ENCODE measurements around the gene DDX11.
A peak's percentile ranks its signal among the peaks of the same experiment; 100 is the strongest.
"Not testable (repeated sequence)": the region's sequence is repeated elsewhere in the genome, so short reads cannot be mapped to it uniquely, and the experiment has no call there.

Gene DDX11

DNA sequence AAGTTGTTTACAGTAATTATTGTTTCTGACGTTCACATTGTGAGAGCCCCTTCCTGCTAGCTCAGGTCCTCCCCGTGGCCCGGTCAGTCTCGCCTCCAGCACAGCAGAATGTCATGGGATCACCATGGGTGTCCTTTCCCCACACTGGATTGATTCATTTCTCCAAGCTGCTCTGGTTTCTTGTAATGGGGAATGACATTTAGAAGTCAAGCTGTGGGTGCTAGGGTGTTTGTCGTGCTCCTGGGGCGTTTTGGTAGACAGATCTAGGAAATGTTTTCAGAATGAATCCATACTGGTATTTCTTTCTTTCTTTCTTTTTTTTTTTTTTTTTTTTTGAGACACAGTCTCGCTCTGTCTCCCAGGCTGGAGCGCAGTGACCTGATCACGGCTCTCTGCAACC is 25.1 kb downstream of the DDX11 start:
- DNase-seq (ENCODE audit: low read depth in 2 of 2): not testable (repeated sequence)

GRCh38 chr12:31099434-31099833 is 25.8 kb downstream of the DDX11 start:
- not testable (repeated sequence) for DNase-seq (ENCODE audit: low read depth in 2 of 2)

GRCh38 chr12:31100503-31101208 is 27.0 kb downstream of the DDX11 start:
- DNase-seq (ENCODE audit: low read depth in 2 of 2): not testable (repeated sequence)

- DNase-seq (ENCODE audit: low read depth in 2 of 2): not testable (repeated sequence)
These were observed 28.5 kb downstream of the DDX11 start for GRCh38 chr12:31102125-31102524.

DNA sequence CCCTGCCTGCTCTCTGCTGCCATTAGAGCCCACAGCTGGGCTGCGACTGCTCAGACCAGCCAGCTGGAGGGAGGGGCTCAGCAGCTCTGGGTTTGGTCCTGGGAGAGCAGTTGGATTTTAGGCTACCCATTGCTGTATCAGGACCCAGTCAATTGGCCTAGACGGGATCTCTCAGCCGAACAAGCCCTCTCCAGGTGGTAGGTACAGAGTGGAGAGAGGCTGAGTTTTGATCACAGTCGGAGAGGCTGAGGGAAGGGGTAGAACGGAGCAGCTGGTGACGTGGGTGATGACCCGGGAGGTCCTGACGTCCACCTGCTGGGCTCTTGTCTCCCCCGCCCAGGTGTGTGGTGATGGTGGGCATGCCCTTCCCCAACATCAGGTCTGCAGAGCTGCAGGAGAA is 28.9 kb downstream of the DDX11 start:
- not testable (repeated sequence) for DNase-seq (ENCODE audit: low read depth in 2 of 2)

GRCh38 chr12:31103561-31103975 is 29.9 kb downstream of the DDX11 start:
- not testable (repeated sequence) for DNase-seq (ENCODE audit: low read depth in 2 of 2)

DNA sequence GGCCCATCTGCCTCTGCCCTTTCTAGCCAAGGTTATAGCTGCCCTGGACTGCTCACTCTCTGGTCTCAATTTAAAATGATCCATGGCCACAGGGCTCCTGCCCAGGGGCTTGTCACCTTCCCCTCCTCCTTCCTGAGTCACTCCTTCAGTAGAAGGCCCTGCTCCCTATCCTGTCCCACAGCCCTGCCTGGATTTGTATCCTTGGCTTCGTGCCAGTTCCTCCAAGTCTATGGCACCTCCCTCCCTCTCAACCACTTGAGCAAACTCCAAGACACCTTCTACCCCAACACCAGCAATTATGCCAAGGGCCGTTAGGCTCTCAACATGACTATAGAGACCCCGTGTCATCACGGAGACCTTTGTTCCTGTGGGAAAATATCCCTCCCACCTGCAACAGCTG is 30.6 kb downstream of the DDX11 start:
- not testable (repeated sequence) for DNase-seq (ENCODE audit: low read depth in 2 of 2)

GRCh38 chr12:31104773-31105172 is 31.1 kb downstream of the DDX11 start:
- not testable (repeated sequence) for DNase-seq (ENCODE audit: low read depth in 2 of 2)

- DNase-seq (ENCODE audit: low read depth in 2 of 2): no peak
These were observed 32.0 kb downstream of the DDX11 start for GRCh38 chr12:31105668-31106067.

- no peak for DNase-seq (ENCODE audit: low read depth in 2 of 2)
These were observed 32.6 kb downstream of the DDX11 start for GRCh38 chr12:31106101-31106803.

GRCh38 chr12:31109773-31110172 is 36.1 kb downstream of the DDX11 start:
- not testable (repeated sequence) for DNase-seq (ENCODE audit: low read depth in 2 of 2)

DNA sequence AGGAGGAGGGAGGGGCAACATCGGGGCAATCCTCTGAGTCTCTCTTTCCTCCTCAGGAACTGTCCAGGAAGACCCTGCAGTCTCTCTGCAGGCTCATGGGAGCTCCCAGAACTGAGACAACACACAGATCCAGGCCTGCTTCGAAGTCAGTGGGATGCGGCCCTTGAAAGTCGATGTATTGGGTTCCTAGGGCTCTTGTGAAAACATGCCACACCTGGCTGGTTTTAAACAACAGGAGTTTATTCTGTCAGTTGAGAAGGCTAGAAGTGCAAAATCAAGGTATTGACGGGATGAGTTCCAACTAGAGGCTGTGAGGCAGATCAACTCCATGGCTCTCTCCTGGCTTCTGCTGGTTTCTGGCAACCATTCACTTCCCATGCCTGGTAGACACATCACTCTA is 36.6 kb downstream of the DDX11 start:
- DNase-seq (ENCODE audit: low read depth in 2 of 2): not testable (repeated sequence)

DNA sequence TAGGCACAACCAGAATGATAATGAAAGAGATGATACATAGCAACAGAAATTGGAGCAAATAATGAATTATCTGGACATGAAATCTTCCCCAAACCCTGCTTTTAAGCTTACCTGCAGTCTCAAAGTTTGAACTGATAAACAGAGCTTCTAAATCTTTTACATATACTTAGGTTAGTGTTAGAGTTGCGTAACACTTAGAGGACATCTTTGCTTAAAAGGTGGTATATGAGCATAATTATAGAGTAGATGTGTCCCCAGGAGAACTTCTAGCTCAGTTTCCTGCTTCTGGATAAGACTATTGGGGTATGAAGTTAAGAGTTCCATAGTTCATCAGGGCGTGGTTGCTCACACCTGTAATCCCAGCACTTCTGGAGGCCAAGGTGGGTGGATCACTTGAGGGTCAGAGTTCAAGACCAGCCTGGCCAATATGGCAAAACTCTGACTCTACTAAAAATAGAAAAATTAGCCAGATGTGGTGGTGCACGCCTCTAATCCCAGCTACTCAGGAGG is 41.5 kb downstream of the DDX11 start:
- not testable (repeated sequence) for DNase-seq (ENCODE audit: low read depth in 2 of 2)

DNA sequence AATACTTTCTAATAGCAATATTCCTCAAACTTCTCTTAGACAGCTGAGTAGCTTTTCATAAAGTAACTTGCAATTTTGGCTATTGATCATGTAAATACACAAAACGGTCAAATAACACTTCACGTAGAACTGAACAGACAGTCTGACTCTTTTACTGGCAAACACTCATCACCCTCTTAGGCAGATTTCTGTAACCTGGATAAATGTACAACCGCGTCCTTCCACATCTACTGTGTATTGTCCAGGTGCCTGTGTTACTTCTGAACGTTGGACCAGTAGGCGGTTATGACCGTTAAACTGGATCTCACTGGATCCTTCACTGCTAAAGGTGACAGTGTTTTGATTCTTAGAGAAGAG is 43.2 kb downstream of the DDX11 start:
- DNase-seq (ENCODE audit: low read depth in 2 of 2): not testable (repeated sequence)

DNA sequence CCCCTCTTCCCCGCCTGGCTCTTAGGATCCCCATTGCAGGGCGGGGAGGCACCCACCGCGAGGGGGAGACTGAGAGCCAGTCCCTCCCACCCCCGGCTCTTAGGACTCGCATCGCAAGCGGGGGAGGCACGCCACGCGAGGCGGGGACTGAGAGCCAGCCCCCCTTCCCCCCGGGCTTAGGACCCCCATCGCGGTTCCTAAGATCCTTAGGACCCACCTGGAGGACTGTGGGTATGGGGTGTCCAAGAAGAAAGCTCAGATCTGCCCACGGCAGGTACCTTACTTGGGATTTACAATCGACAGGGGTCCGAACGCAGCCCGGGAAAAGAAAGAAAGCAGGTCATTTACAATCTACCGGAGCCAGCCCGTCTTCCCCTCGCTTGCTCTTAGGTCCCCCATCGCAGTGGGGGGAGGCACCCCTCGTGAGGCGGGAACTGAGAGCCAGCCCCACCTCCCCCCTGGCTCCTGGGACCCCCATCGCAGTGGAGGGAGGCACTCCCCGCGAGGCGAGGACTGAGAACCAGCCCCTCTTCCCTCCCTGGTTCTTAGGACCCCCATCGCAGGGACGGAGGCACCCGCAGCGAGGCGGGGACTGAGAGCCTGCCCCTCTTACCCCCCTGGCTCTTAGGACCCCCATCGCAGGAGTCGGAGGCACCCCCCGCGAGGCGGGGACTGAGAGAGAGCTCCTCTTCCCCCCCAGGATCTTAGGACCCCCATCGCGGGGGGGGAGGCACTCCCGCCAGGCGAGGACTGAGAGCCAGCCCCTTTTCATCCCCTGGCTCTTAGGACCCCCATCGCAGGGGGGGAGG is 43.7 kb downstream of the DDX11 start:
- DNase-seq (ENCODE audit: low read depth in 2 of 2): peak; percentile 41 to 43

GRCh38 chr12:31118347-31119191 is 44.9 kb downstream of the DDX11 start:
- DNase-seq (ENCODE audit: low read depth in 2 of 2): no peak

- no peak for DNase-seq (ENCODE audit: low read depth in 2 of 2)
These were observed 45.6 kb downstream of the DDX11 start for GRCh38 chr12:31119192-31119802.

DNA sequence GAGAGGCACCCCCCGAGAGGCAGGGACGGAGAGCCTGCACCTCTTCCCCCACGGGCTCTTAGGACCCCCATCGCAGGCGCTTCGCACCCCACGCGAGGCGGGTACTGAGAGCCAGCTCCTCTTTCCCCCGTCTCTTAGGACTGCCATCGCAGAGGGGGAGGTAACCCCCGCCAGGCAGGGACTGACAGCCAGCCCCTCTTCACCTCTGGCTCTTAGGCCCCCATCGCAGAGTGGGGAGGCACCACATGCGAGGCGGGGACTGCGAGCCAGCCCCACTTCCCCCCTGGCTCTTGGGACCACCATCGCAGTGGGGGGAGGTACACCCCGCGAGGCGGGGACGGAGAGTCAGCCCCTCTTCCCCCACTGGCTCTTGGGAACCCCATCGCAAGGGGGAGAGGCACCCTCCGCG is 46.1 kb downstream of the DDX11 start:
- DNase-seq (ENCODE audit: low read depth in 2 of 2): no peak

DNA sequence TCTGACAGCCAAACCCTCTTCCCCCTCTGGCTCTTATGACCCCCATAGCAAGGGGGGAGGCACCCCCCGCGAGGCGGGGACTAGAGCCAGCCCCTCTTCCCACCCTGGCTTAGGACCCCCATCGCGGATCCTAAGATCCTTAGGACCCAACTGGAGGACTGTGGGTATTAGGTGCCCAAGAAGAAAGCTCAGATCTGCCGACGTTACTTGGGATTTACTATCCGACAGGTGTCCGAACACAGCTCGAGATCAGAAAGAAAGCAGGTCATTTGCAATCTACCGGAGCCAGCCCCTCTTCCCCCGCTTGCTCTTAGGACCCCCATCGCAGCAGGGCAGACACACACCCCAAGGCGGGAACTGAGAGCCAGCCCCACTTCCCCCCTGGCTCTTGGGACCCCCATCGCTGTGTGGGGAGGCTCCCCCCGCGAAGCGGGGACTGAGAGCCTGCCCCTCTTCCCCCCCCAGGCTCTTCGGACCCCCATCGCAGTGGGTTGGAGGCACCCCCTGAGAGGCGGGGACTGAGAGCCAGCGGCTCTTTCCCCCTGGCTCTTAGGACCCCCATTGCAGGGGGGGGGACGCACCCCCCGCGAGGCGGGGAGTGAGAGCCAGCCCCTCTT is 46.8 kb downstream of the DDX11 start:
- DNase-seq (ENCODE audit: low read depth in 2 of 2): no peak

- DNase-seq (ENCODE audit: low read depth in 2 of 2): not testable (repeated sequence)
These were observed 47.5 kb downstream of the DDX11 start for GRCh38 chr12:31121022-31121728.
